Body of pancreas (tissue), 4 donors: ENCODE data around the gene PCCA.
"Not testable (repeated sequence)": the region's sequence is repeated elsewhere in the genome, so short reads cannot be mapped to it uniquely, and the experiment has no call there.

Source experiments
- CTCF ChIP-seq, 7 experiments: fragments of 450-650 bp in 4 of 7; fragments of 200-600 bp in 3 of 7; sonication (generic) in 3 of 7; IDR thresholded peaks; one replicate each; pipeline ENCODE4 v1.5.1; 2016 to 2019; ENCODE audit warnings: antibody characterized with exemption in 7 of 7
- POLR2A ChIP-seq, 3 donors: fragments of 450-650 bp; IDR thresholded peaks; one replicate each; pipeline ENCODE4 v1.6.1; 2016; ENCODE audit warnings: antibody characterized with exemption in 3 of 3, mild to moderate bottlenecking in 2 of 3

GRCh38 chr13:100141461-100141961, 52.6 kb downstream of the PCCA start:
- TF ChIP-seq CTCF, POLR2A (IDR thresholded peaks at IDR 0.05): not testable (repeated sequence)
